Measurements from ENCODE around the gene RGS11.

The RGS11 gene

DNA sequence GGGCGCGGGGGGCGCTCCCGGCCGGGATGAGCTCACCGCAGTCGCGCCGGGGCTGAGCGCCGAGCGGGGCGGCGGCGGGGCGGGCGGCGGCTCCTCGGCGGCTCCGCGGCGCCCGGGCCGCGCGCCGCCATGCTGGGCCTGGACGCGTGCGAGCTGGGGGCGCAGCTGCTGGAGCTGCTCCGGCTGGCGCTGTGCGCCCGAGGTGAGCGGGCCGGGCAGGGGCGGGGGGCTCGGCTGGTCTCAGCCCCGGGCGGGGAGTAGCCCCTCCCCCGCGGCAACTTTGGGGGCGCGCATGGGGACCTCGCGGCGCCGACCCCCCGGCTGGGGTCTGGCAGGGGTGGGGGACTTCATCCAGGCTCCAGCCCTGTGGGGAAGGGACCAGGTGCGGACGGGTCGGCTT, 4.8 kb upstream of the RGS11 start, which contains the start of gene ARHGDIG:
ARHGDIG (plus strand) TSS at position 40 of the 400 bp plus-strand sequence; CDS start at position 130, 90 bp downstream.
- DNase-seq (ENCODE audit: low spot score) (no peak), ATAC-seq (ENCODE audit: low read depth) (no peak)
- H3K27ac ChIP-seq (ENCODE audit: poor library complexity, severe bottlenecking): no peak within 1 kb of the TSS
- no peaks in the 10 kb centered on the region for H3K9me3 ChIP-seq (ENCODE audit: severe bottlenecking)
- peak within 1 kb of the TSS; percentile 12 for H3K4me3 ChIP-seq (ENCODE audit: severe bottlenecking)
- TF ChIP-seq, protein P1, sequence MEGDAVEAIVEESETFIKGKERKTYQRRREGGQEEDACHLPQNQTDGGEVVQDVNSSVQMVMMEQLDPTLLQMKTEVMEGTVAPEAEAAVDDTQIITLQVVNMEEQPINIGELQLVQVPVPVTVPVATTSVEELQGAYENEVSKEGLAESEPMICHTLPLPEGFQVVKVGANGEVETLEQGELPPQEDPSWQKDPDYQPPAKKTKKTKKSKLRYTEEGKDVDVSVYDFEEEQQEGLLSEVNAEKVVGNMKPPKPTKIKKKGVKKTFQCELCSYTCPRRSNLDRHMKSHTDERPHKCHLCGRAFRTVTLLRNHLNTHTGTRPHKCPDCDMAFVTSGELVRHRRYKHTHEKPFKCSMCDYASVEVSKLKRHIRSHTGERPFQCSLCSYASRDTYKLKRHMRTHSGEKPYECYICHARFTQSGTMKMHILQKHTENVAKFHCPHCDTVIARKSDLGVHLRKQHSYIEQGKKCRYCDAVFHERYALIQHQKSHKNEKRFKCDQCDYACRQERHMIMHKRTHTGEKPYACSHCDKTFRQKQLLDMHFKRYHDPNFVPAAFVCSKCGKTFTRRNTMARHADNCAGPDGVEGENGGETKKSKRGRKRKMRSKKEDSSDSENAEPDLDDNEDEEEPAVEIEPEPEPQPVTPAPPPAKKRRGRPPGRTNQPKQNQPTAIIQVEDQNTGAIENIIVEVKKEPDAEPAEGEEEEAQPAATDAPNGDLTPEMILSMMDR (IDR thresholded peaks at IDR 0.05; ENCODE audit: poor library complexity, severe bottlenecking): no peak
- peaks cover 24% of the 10 kb centered on the region for H3K27me3 ChIP-seq (ENCODE audit: insufficient read depth, poor library complexity, severe bottlenecking)
- no peaks in the 10 kb centered on the region for H3K36me3 ChIP-seq (ENCODE audit: low read depth)
- H3K4me1 ChIP-seq (ENCODE audit: insufficient read depth, poor library complexity, severe bottlenecking): no peaks in the 10 kb centered on the region

DNA sequence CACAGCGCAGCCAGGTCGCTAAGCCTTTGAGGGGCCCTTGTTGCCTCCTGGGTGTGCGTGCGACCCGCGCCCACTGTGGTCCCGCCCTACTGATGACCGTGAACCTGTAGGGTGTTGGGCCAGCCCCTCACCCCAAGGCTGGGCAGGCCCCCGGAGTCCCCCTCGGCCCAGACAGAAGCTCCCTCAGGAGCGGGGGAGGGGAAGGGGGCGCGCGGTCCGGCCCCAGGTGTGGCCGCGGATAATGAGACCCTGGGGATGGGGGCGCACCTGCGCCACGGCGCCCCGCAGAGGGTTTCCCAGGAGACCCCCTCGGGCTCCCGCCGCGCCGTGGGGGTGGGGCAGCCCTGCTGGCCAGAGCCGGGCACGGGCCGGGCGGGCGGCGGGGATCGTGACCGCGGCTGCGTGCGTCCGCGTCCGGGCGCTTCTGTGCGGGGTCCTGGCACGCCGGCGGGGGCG, 4.3 kb upstream of the RGS11 start:
- Histone ChIP-seq H3K27me3 (ENCODE audit: insufficient read depth, poor library complexity, severe bottlenecking) (peaks cover 24% of the 10 kb centered on the region), H3K27ac (ENCODE audit: poor library complexity, severe bottlenecking) (no peak overlapping the region), H3K9me3 (ENCODE audit: severe bottlenecking) (no peaks in the 10 kb centered on the region), H3K36me3 (ENCODE audit: low read depth) (no peaks in the 10 kb centered on the region), H3K4me1 (ENCODE audit: insufficient read depth, poor library complexity, severe bottlenecking) (no peaks in the 10 kb centered on the region), H3K4me3 (ENCODE audit: severe bottlenecking) (no peak overlapping the region)
- TF ChIP-seq, protein P1 (IDR thresholded peaks at IDR 0.05; ENCODE audit: poor library complexity, severe bottlenecking): no peak
- DNase-seq (ENCODE audit: low spot score): no peak
- no peak for ATAC-seq (ENCODE audit: low read depth)

DNA sequence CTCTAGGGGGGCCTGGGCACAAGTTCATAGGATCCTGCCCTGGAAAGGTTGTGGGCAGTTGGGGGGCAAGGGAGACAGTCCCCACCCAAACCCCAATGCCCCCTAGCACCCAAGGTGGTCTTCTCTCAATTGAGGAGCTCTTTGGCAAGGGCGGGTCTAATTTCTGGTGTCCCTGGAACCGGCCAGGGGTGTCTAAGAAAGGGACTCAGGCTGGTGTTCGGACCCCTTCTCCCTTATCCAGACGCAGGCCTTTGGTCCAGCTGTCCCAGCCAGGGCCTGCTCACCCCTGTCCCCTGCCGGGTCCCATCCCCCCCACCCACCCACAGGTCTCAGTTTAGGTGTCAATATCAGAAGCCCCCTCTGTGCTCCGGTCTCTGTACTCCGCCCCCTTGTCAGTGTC, 3.8 kb upstream of the RGS11 start:
- Histone ChIP-seq H3K4me1 (ENCODE audit: insufficient read depth, poor library complexity, severe bottlenecking) (no peaks in the 10 kb centered on the region), H3K36me3 (ENCODE audit: low read depth) (no peaks in the 10 kb centered on the region), H3K4me3 (ENCODE audit: severe bottlenecking) (no peak overlapping the region), H3K27me3 (ENCODE audit: insufficient read depth, poor library complexity, severe bottlenecking) (peaks cover 24% of the 10 kb centered on the region), H3K9me3 (ENCODE audit: severe bottlenecking) (no peaks in the 10 kb centered on the region), H3K27ac (ENCODE audit: poor library complexity, severe bottlenecking) (no peak overlapping the region)
- ATAC-seq (ENCODE audit: low read depth) (no peak), DNase-seq (ENCODE audit: low spot score) (no peak)
- TF ChIP-seq, protein P1 (IDR thresholded peaks at IDR 0.05; ENCODE audit: poor library complexity, severe bottlenecking): no peak

DNA sequence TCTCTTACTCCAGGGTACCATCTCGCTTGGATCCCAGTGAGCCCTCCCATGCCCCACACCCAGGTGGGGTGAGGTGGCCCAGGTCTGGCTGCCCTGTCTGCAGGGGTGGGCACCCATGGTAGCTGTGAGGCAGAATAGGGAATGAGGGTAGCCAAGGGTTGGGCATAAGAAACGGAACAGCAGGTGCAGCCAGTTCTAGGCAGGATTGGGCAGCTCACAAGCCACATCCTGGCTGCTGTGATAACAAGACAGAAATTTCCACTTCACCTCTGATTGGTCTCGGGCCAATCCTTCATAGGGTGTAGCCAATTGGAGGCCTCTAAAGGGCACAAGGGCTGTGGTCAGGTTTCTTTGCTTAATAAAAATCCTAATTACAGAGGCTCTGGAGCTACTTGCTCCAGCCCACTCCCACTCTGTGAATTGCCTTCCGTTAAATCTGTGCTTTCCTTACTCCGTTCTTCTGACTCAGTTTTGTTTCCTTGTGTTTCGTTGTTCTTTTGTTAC, 3.2 kb upstream of the RGS11 start:
- no peaks in the 10 kb centered on the region for H3K9me3 ChIP-seq (ENCODE audit: severe bottlenecking)
- no peak overlapping the region for H3K27ac ChIP-seq (ENCODE audit: poor library complexity, severe bottlenecking)
- H3K27me3 ChIP-seq (ENCODE audit: insufficient read depth, poor library complexity, severe bottlenecking): peaks cover 24% of the 10 kb centered on the region
- TF ChIP-seq, protein P1 (IDR thresholded peaks at IDR 0.05; ENCODE audit: poor library complexity, severe bottlenecking): no peak
- ATAC-seq (ENCODE audit: low read depth) (peak; percentile 69), DNase-seq (ENCODE audit: low spot score) (no peak)
- H3K36me3 ChIP-seq (ENCODE audit: low read depth): no peaks in the 10 kb centered on the region
- H3K4me3 ChIP-seq (ENCODE audit: severe bottlenecking): no peak overlapping the region
- no peaks in the 10 kb centered on the region for H3K4me1 ChIP-seq (ENCODE audit: insufficient read depth, poor library complexity, severe bottlenecking)

DNA sequence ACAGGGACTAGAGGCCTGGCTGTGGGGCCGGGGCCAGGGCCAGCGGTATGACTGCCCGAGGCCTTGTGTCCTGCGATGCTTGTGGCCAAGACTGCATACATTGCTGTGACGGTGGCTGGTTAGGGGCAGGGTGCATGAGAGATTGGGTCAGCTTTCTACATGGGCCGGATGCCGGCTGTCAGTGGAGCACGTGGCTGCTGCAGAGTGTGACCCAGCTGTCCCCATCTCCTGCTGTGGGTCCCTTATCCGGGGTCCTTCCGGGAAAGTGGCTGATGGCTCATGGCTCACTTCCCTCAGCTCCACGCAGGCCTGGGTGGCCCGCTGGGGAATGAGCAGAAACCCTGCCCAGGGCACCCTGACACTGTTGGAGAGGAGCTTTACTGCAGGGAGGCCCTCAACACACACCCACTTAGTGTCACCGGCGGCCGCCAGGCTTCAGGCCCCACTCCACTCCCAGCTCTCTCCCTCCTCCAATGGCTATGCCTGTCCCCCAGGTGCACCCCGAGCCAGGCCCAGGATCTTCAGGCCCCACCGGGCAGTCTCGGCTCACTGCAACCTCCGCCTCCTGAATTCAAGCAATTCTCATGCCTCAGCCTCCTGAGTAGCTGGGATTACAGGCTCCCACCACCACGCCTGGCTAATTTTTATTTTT, 808 bp upstream of the RGS11 start:
- H3K4me3 ChIP-seq (ENCODE audit: severe bottlenecking): no peak overlapping the region
- no peaks in the 10 kb centered on the region for H3K9me3 ChIP-seq (ENCODE audit: severe bottlenecking)
- no peak overlapping the region for H3K27ac ChIP-seq (ENCODE audit: poor library complexity, severe bottlenecking)
- no peak for ATAC-seq (ENCODE audit: low read depth)
- peaks cover 19% of the 10 kb centered on the region for H3K27me3 ChIP-seq (ENCODE audit: insufficient read depth, poor library complexity, severe bottlenecking)
- H3K36me3 ChIP-seq (ENCODE audit: low read depth): no peaks in the 10 kb centered on the region
- no peaks in the 10 kb centered on the region for H3K4me1 ChIP-seq (ENCODE audit: insufficient read depth, poor library complexity, severe bottlenecking)
- TF ChIP-seq, protein P1 (IDR thresholded peaks at IDR 0.05; ENCODE audit: poor library complexity, severe bottlenecking): no peak
- no peak for DNase-seq (ENCODE audit: low spot score)

Measured in RWPE2 (cell line).